Measurements from ENCODE around the gene ADSS2.

DNA sequence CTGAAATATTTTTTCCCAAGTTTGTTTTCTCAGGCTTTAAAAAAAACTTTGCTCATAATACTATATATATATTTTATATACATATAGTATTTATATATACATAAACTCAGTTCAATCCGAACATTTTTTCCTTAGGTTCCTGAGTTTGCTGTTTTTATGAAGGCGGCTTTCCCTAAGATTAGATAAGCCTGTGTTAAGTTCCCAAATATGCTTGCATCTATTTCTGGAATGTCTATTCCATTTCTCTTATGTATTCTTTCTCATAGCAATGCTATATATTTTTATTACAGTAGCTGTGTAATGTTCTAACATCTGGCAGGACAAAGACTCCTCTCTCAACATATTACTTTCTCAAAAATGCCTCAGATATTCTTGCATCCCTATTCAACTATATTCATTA lies 45.9 kb downstream of the ADSS2 start:
- TF ChIP-seq, protein P1, sequence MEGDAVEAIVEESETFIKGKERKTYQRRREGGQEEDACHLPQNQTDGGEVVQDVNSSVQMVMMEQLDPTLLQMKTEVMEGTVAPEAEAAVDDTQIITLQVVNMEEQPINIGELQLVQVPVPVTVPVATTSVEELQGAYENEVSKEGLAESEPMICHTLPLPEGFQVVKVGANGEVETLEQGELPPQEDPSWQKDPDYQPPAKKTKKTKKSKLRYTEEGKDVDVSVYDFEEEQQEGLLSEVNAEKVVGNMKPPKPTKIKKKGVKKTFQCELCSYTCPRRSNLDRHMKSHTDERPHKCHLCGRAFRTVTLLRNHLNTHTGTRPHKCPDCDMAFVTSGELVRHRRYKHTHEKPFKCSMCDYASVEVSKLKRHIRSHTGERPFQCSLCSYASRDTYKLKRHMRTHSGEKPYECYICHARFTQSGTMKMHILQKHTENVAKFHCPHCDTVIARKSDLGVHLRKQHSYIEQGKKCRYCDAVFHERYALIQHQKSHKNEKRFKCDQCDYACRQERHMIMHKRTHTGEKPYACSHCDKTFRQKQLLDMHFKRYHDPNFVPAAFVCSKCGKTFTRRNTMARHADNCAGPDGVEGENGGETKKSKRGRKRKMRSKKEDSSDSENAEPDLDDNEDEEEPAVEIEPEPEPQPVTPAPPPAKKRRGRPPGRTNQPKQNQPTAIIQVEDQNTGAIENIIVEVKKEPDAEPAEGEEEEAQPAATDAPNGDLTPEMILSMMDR (IDR thresholded peaks at IDR 0.05): no peak
- TF ChIP-seq POLR2A (IDR thresholded peaks at IDR 0.05): no peak
